SK-N-SH treated with all-trans-retinoic acid at 6 μM for 48 hours (cell line): ENCODE results near the gene SUFU.

Source experiments
- ATAC-seq: fragments of 200-7000 bp; cut with Tn5 transposase; 3 replicates; pipeline ENCODE4 v1.9.1; 2020; ENCODE audit warnings: mild to moderate bottlenecking, moderate library complexity
- ARNTL ChIP-seq: fragments of 450-650 bp; formaldehyde crosslinking; IDR thresholded peaks from 2 replicates; pipeline ENCODE4 v1.5.0; 2020; ENCODE audit warnings: low read depth, mild to moderate bottlenecking, moderate library complexity, borderline replicate concordance
- BACH2 ChIP-seq: fragments of 250-450 bp; sonication (Bioruptor Pico); IDR thresholded peaks from 2 replicates; pipeline ENCODE4 v1.9.0; 2021; ENCODE audit warnings: mild to moderate bottlenecking, borderline replicate concordance
- CREB5 ChIP-seq: fragments of 250-450 bp; sonication (Bioruptor Pico); IDR thresholded peaks from 2 replicates; pipeline ENCODE4 v1.5.1; 2020; ENCODE audit warnings: low read depth, mild to moderate bottlenecking, moderate library complexity
- CSDC2 ChIP-seq: fragments of 250-450 bp; sonication (Bioruptor Pico); IDR thresholded peaks from 2 replicates; pipeline ENCODE4 v1.5.0; 2020; ENCODE audit warnings: mild to moderate bottlenecking, moderate library complexity
- ESRRG ChIP-seq: fragments of 250-450 bp; sonication (Bioruptor Pico); IDR thresholded peaks from 2 replicates; pipeline ENCODE4 v1.6.1; 2021; ENCODE audit warnings: mild to moderate bottlenecking
- ISL1 ChIP-seq: fragments of 250-450 bp; sonication (Bioruptor Pico); IDR thresholded peaks from 2 replicates; pipeline ENCODE4 v2.1.2; 2022; ENCODE audit warnings: mild to moderate bottlenecking, moderate library complexity
- OSR1 ChIP-seq: fragments of 250-450 bp; sonication (Bioruptor Pico); IDR thresholded peaks from 2 replicates; pipeline ENCODE4 v1.8.0; 2022; ENCODE audit warnings: moderate library complexity, mild to moderate bottlenecking, inconsistent platforms
- PPARA ChIP-seq: fragments of 250-450 bp; sonication (Bioruptor Pico); IDR thresholded peaks from 2 replicates; pipeline ENCODE4 v1.5.0; 2020; ENCODE audit warnings: mild to moderate bottlenecking, borderline replicate concordance
- RARB ChIP-seq: fragments of 250-450 bp; sonication (Bioruptor Pico); IDR thresholded peaks from 2 replicates; pipeline ENCODE4 v1.8.0; 2021; ENCODE audit warnings: mild to moderate bottlenecking, moderate library complexity
- SNAI2 ChIP-seq: fragments of 250-450 bp; sonication (Bioruptor Pico); IDR thresholded peaks from 2 replicates; pipeline ENCODE4 v1.5.0; 2020; ENCODE audit warnings: mild to moderate bottlenecking, moderate library complexity
- TCF4 ChIP-seq: fragments of 250-450 bp; sonication (Bioruptor Pico); IDR thresholded peaks from 2 replicates; pipeline ENCODE4 v1.8.0; 2021; ENCODE audit warnings: mild to moderate bottlenecking, moderate library complexity, borderline replicate concordance
- TOX ChIP-seq: fragments of 250-450 bp; sonication (Bioruptor Pico); IDR thresholded peaks from 2 replicates; pipeline ENCODE4 v1.8.0; 2021; ENCODE audit warnings: mild to moderate bottlenecking, moderate library complexity, borderline replicate concordance
- ZC3H10 ChIP-seq: fragments of 250-450 bp; sonication (Bioruptor Pico); IDR thresholded peaks from 2 replicates; pipeline ENCODE4 v1.5.1; 2021; ENCODE audit warnings: mild to moderate bottlenecking, moderate library complexity
- ZFP3 ChIP-seq: fragments of 250-450 bp; sonication (Bioruptor Pico); IDR thresholded peaks from 2 replicates; pipeline ENCODE4 v1.5.0; 2020; ENCODE audit warnings: mild to moderate bottlenecking, moderate library complexity
- ZFP30 ChIP-seq: fragments of 450-650 bp; formaldehyde crosslinking; IDR thresholded peaks from 2 replicates; pipeline ENCODE4 v1.5.0; 2022; ENCODE audit warnings: mild to moderate bottlenecking, moderate library complexity
- ZNF70 ChIP-seq: fragments of 450-650 bp; formaldehyde crosslinking; IDR thresholded peaks from 2 replicates; pipeline ENCODE4 v1.5.0; 2020; ENCODE audit warnings: mild to moderate bottlenecking, moderate library complexity
- ZNF8 ChIP-seq: fragments of 450-650 bp; formaldehyde crosslinking; IDR thresholded peaks from 2 replicates; pipeline ENCODE4 v1.5.0; 2020; ENCODE audit warnings: mild to moderate bottlenecking, moderate library complexity
- TF ChIP-seq, protein P1 (sequence below): fragments of 250-450 bp; sonication (Bioruptor Pico); IDR thresholded peaks from 2 replicates; pipeline ENCODE4 v1.8.0; 2020; ENCODE audit warnings: mild to moderate bottlenecking, moderate library complexity, borderline replicate concordance
- TF ChIP-seq, protein P2 (sequence below): fragments of 250-450 bp; sonication (Bioruptor Pico); IDR thresholded peaks from 2 replicates; pipeline ENCODE4 v1.5.1; 2021; ENCODE audit warnings: mild to moderate bottlenecking, moderate library complexity
- TF ChIP-seq, protein P3 (sequence below): fragments of 250-450 bp; sonication (Bioruptor Pico); IDR thresholded peaks from 2 replicates; pipeline ENCODE4 v1.5.0; 2020; ENCODE audit warnings: mild to moderate bottlenecking, moderate library complexity

SUFU gene

DNA sequence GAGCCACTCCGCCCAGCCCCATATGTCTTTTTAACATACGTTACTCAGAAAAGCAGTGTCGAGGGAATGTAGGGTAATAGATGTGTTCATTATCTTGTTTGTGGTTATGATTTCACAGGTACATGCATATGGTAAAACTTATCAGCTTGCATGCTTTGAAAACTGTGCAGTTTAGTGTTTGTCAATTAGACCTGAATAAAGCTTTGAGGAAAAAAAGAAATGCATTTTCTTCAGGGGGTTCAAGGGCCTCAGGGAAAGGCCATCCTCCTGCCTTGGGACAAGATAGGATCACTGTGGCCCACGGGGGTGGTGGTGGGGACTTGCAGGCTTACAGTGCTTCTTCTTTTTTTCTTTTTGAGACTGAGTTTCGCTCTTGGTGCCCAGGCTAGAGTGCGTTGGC lies 36.5 kb upstream of the SUFU start:
- ATAC-seq = no peak
- TF ChIP-seq, protein P1, sequence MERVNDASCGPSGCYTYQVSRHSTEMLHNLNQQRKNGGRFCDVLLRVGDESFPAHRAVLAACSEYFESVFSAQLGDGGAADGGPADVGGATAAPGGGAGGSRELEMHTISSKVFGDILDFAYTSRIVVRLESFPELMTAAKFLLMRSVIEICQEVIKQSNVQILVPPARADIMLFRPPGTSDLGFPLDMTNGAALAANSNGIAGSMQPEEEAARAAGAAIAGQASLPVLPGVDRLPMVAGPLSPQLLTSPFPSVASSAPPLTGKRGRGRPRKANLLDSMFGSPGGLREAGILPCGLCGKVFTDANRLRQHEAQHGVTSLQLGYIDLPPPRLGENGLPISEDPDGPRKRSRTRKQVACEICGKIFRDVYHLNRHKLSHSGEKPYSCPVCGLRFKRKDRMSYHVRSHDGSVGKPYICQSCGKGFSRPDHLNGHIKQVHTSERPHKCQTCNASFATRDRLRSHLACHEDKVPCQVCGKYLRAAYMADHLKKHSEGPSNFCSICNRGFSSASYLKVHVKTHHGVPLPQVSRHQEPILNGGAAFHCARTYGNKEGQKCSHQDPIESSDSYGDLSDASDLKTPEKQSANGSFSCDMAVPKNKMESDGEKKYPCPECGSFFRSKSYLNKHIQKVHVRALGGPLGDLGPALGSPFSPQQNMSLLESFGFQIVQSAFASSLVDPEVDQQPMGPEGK (CRISPR knock-in tag) = no peak
- no peak for TF ChIP-seq ZFP30 (CRISPR knock-in tag)
- no peak for TF ChIP-seq CREB5
- TF ChIP-seq BACH2 (CRISPR knock-in tag) = no peak
- TF ChIP-seq ZNF70 = no peak
- TF ChIP-seq TOX (CRISPR knock-in tag) = no peak
- no peak for TF ChIP-seq CSDC2 (CRISPR knock-in tag)
- no peak for TF ChIP-seq ISL1 (CRISPR knock-in tag)
- no peak for TF ChIP-seq RARB (CRISPR knock-in tag)
- TF ChIP-seq, protein P2, sequence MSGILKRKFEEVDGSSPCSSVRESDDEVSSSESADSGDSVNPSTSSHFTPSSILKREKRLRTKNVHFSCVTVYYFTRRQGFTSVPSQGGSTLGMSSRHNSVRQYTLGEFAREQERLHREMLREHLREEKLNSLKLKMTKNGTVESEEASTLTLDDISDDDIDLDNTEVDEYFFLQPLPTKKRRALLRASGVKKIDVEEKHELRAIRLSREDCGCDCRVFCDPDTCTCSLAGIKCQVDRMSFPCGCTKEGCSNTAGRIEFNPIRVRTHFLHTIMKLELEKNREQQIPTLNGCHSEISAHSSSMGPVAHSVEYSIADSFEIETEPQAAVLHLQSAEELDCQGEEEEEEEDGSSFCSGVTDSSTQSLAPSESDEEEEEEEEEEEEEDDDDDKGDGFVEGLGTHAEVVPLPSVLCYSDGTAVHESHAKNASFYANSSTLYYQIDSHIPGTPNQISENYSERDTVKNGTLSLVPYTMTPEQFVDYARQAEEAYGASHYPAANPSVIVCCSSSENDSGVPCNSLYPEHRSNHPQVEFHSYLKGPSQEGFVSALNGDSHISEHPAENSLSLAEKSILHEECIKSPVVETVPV (CRISPR knock-in tag) = no peak
- no peak for TF ChIP-seq TCF4 (CRISPR knock-in tag)
- TF ChIP-seq ESRRG (CRISPR knock-in tag) = no peak

GRCh38 chr10:102467971-102468438 lies 35.8 kb upstream of the SUFU start:
- TF ChIP-seq ARNTL (CRISPR knock-in tag) (no peak), ZFP3 (CRISPR knock-in tag) (no peak), ZFP30 (CRISPR knock-in tag) (no peak), TOX (CRISPR knock-in tag) (no peak), PPARA (no peak), ZNF8 (CRISPR knock-in tag) (no peak), SNAI2 (CRISPR knock-in tag) (no peak), OSR1 (CRISPR knock-in tag) (no peak)
- TF ChIP-seq, protein P3, sequence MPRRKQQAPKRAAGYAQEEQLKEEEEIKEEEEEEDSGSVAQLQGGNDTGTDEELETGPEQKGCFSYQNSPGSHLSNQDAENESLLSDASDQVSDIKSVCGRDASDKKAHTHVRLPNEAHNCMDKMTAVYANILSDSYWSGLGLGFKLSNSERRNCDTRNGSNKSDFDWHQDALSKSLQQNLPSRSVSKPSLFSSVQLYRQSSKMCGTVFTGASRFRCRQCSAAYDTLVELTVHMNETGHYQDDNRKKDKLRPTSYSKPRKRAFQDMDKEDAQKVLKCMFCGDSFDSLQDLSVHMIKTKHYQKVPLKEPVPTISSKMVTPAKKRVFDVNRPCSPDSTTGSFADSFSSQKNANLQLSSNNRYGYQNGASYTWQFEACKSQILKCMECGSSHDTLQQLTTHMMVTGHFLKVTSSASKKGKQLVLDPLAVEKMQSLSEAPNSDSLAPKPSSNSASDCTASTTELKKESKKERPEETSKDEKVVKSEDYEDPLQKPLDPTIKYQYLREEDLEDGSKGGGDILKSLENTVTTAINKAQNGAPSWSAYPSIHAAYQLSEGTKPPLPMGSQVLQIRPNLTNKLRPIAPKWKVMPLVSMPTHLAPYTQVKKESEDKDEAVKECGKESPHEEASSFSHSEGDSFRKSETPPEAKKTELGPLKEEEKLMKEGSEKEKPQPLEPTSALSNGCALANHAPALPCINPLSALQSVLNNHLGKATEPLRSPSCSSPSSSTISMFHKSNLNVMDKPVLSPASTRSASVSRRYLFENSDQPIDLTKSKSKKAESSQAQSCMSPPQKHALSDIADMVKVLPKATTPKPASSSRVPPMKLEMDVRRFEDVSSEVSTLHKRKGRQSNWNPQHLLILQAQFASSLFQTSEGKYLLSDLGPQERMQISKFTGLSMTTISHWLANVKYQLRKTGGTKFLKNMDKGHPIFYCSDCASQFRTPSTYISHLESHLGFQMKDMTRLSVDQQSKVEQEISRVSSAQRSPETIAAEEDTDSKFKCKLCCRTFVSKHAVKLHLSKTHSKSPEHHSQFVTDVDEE = no peak
- TF ChIP-seq, protein P1 (CRISPR knock-in tag) = no peak
- ATAC-seq = no peak

DNA sequence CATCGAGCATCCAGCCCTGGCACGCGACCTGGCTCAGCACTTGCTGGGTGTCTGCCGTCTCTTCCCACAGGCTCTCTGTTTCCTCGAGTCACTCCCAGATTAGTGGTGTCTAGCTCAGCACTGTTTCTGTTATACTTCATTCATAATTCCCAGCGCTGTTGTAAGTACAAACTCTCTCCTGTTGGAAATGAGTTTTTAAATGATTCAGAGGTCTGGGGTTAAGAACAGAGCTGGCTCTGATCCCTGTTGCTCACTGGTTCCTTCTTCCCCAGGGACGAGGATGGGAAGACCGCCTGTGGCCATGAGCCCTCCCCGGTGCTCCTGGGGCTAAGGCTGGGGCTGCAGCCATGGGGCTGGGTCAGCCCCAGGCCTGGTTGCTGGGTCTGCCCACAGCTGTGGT lies 35.1 kb upstream of the SUFU start:
- ATAC-seq = no peak
- TF ChIP-seq ZC3H10 (CRISPR knock-in tag) = no peak
- no peak for TF ChIP-seq CREB5
- no peak for TF ChIP-seq RARB (CRISPR knock-in tag)
- TF ChIP-seq TOX (CRISPR knock-in tag) = no peak
- TF ChIP-seq ZFP3 (CRISPR knock-in tag) = no peak
- TF ChIP-seq OSR1 (CRISPR knock-in tag) = no peak
- no peak for TF ChIP-seq ZFP30 (CRISPR knock-in tag)
